ENCODE measurements around the gene FAM193A.

- TF ChIP-seq CTCF (IDR thresholded peaks at IDR 0.05) (peak in 1 of 6 experiments; percentile 13), POLR2A (IDR thresholded peaks at IDR 0.05) (no peak)
Measured at GRCh38 chr4:2673157-2673556, 136.7 kb downstream of the FAM193A start.

Data from adrenal gland (tissue), 5 donors.